Vagina (tissue), 2 donors: Measurements from ENCODE around the gene SLC10A3. TPM values are rescaled to one million over a fixed set of nuclear protein-coding genes. Genes with fewer than 3 reads are reported as not detected.

Experiments
- DNase-seq, 2 donors: peaks; one replicate each; pipeline ENCODE4 v3.0.0-alpha.2; 2017; ENCODE audit errors: extremely low spot score in 2 of 2
- H3K27ac ChIP-seq: fragments of 200-600 bp; sonication (generic); one replicate; pipeline ENCODE4 v1.5.1; 2019
- H3K27me3 ChIP-seq: fragments of 200-600 bp; sonication (generic); one replicate; pipeline ENCODE4 v1.5.1; 2019
- H3K36me3 ChIP-seq, 2 donors: fragments of 200-600 bp; sonication (generic); one replicate each; pipeline ENCODE4 v1.5.1; 2017 to 2019
- H3K4me1 ChIP-seq: fragments of 200-600 bp; sonication (generic); one replicate; pipeline ENCODE4 v1.5.1; 2019
- H3K4me3 ChIP-seq, 2 donors: fragments of 200-600 bp; sonication (generic); 1 replicate in 1 of 2; 2 replicates in 1 of 2; pipeline ENCODE4 v1.5.1; 2016 to 2019
- H3K9me3 ChIP-seq: fragments of 200-600 bp; sonication (generic); one replicate; pipeline ENCODE4 v1.5.1; 2019
- POLR2A ChIP-seq, 2 donors: fragments of 450-650 bp; IDR thresholded peaks; one replicate each; pipeline ENCODE4 v1.6.1; 2017; ENCODE audit warnings: antibody characterized with exemption in 2 of 2, mild to moderate bottlenecking in 2 of 2, moderate library complexity in 2 of 2
- POLR2AphosphoS5 ChIP-seq, 2 donors: sonication (generic); formaldehyde crosslinking; IDR thresholded peaks; one replicate each; pipeline ENCODE4 v1.9.0; 2017; ENCODE audit warnings: antibody characterized with exemption in 2 of 2, mild to moderate bottlenecking in 2 of 2, low read depth in 1 of 2; ENCODE audit not compliant: insufficient read depth in 1 of 2
- intact Hi-C: fragments of 100-400 bp; cut with DNase I; formaldehyde crosslinking; loops from one replicate; pipeline ENCODE4 v1.15.1; 2023
- total RNA-seq: library from RNA; depleted of rRNA; stranded (reverse); fragments of >200 nt; gene quantifications from one replicate; pipeline ENCODE4 v1.2.3, GENCODE V29; 2016
- TF ChIP-seq, protein P1 (sequence below), 3 experiments: fragments of 450-650 bp in 2 of 3; fragments of 200-600 bp in 1 of 3; sonication (generic) in 1 of 3; IDR thresholded peaks; one replicate each; pipeline ENCODE4 v1.5.1; 2017 to 2019; ENCODE audit warnings: antibody characterized with exemption in 3 of 3, mild to moderate bottlenecking in 2 of 3, moderate library complexity in 2 of 3

SLC10A3 gene
- total RNA-seq, 1 donor from 2014 or later = 28.2 TPM

DNA sequence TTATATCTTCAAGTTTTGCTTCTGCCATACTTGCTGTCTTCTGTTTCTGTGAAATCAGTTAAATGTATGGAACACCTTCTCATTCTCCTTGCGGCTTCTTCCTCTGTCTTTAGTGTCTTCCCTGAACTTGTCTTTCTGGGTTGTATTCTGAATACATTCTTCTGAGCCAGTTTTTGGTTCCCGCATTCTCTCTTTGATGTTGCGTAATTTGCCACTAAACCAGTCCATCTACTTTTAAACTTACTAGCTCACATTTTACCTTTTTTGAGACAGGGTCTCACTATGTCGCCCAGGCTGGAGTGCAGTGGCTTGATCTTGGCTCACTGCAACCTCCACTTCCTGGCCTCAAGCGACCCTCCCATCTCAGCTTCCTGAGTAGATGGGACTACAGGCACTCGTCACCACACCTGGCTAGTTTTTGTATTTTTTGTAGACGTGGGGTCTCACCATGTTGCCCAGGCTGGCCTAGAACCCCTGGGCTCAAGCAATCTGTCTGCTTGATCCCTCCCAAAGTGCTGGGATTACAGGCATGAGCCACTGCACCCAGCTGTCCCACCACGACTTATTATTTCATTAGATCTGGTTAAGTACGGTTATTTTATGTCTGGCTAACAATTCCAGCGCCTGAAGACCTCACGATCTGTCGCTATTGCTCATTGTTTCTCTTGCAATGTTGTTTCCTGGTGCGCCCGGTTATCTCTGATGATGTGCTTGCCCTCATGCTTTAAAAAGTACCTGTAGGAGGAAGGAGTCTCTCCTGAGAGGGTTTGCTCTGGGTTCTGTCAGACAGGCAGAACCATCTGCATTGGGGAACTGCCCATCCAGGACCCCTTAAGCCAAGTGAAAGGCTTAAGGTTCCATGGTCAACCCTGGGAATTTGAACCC is 35.4 kb upstream of the SLC10A3 start:
- H3K27me3 ChIP-seq = no peaks in the 10 kb centered on the region
- intact Hi-C loops = no loop called here
- TF ChIP-seq POLR2A (IDR thresholded peaks at IDR 0.05) = no peak
- TF ChIP-seq, protein P1, sequence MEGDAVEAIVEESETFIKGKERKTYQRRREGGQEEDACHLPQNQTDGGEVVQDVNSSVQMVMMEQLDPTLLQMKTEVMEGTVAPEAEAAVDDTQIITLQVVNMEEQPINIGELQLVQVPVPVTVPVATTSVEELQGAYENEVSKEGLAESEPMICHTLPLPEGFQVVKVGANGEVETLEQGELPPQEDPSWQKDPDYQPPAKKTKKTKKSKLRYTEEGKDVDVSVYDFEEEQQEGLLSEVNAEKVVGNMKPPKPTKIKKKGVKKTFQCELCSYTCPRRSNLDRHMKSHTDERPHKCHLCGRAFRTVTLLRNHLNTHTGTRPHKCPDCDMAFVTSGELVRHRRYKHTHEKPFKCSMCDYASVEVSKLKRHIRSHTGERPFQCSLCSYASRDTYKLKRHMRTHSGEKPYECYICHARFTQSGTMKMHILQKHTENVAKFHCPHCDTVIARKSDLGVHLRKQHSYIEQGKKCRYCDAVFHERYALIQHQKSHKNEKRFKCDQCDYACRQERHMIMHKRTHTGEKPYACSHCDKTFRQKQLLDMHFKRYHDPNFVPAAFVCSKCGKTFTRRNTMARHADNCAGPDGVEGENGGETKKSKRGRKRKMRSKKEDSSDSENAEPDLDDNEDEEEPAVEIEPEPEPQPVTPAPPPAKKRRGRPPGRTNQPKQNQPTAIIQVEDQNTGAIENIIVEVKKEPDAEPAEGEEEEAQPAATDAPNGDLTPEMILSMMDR (IDR thresholded peaks at IDR 0.05) = no peak
- no peak for TF ChIP-seq POLR2AphosphoS5 (IDR thresholded peaks at IDR 0.05; ENCODE audit: insufficient read depth in 1 of 2, low read depth in 1 of 2)
- no peak for DNase-seq
- H3K27ac ChIP-seq = peak overlapping the region; percentile 54
- no peak overlapping the region for H3K4me3 ChIP-seq
- H3K36me3 ChIP-seq = no peaks in the 10 kb centered on the region
- no peaks in the 10 kb centered on the region for H3K9me3 ChIP-seq
- H3K4me1 ChIP-seq = no peaks in the 10 kb centered on the region

DNA sequence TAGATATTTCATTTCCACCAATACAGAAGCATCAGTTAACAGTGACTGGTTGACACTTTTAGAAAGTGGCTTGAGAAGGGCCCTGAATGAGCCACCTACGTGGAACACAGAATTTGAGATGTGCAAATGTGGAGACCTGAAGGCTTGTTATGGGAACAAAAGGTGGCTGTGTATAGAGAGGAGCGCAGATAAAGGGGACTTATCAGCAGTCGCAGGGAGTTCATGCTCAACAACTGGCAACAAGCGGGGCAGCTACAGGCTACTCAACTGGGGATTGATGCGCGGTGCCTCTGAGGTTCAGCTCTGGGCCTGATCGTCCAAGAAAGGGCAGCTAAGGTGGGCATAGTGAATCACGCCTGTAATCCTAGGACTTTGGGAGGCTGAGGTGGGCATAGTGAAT is 29.0 kb upstream of the SLC10A3 start:
- TF ChIP-seq, protein P1 (IDR thresholded peaks at IDR 0.05) = no peak
- TF ChIP-seq POLR2A (IDR thresholded peaks at IDR 0.05) (no peak), POLR2AphosphoS5 (IDR thresholded peaks at IDR 0.05; ENCODE audit: insufficient read depth in 1 of 2, low read depth in 1 of 2) (no peak)
- Histone ChIP-seq H3K36me3 (no peaks in the 10 kb centered on the region), H3K4me3 (no peak overlapping the region), H3K9me3 (no peaks in the 10 kb centered on the region), H3K27ac (no peak overlapping the region), H3K27me3 (no peaks in the 10 kb centered on the region), H3K4me1 (no peaks in the 10 kb centered on the region)
- intact Hi-C loops = loop anchor here (5.0 kb wide), 1 partner anchor 42 kb away; the partner anchor contains the start of gene LAGE3
- no peak for DNase-seq

DNA sequence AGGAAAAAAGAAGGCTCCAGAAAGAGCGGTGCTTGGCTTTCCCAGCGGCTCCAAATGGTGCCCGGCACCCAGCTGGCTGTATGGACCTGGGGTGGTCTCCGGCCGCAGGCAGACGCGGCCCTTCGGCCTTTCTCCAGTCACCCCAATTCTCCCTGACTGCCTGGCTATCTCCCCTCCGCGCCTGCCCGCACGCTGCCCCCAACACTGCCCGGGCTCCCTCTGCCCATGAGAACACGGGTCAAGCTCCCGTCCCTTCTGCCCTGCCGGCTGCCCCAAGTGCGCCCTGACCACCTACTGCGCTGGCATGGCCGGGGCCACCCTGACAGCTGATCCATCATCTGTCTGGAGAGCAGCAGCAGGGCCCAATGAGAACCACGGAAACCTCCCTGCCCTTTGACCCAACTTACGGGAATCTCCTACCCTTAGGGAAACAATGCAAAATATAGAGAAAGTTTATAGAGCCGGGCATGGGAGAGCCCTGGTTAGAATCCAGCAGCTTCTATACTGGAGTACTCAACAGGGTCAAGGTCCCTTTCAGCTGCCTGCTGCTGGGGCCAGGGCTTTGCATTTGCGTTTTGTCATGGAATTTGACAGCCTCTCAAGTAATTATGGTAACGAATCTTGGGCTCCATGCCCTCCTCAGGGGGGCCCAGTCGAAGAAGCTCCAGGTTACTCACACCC is 26.8 kb upstream of the SLC10A3 start:
- peak overlapping the region; percentile 82 for H3K27ac ChIP-seq
- H3K9me3 ChIP-seq = no peaks in the 10 kb centered on the region
- no peak for DNase-seq
- H3K27me3 ChIP-seq = no peaks in the 10 kb centered on the region
- intact Hi-C loops = loop anchor here (5.0 kb wide), 1 partner anchor 40 kb away; the partner anchor contains the start of gene LAGE3
- H3K4me3 ChIP-seq = peak overlapping the region; percentile 31 to 62
- no peaks in the 10 kb centered on the region for H3K36me3 ChIP-seq
- no peaks in the 10 kb centered on the region for H3K4me1 ChIP-seq
- TF ChIP-seq, protein P1 (IDR thresholded peaks at IDR 0.05) = no peak
- TF ChIP-seq POLR2A (IDR thresholded peaks at IDR 0.05) = no peak
- TF ChIP-seq POLR2AphosphoS5 (IDR thresholded peaks at IDR 0.05; ENCODE audit: insufficient read depth in 1 of 2, low read depth in 1 of 2) = no peak

DNA sequence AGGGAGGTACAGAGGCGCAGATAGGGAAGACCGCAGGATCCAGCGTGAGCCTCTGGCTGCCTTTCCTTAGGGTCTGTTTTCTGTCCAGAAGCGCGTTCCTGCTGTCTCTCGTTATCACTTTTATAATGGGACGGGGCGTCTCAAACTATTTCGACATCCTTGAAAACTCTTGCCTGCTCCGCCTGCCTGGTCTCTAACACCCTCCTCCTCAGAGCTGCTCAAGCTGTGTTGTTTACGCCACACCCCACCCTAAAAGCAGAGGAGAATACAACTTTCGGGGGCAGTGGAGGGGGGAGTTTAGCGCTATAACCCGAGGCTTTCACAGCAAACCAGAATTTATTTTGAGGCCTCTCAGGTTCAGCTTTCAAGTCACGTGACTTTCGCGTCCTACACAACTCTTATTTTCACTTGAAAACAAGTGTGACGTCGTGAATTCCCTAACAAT is 26.2 kb upstream of the SLC10A3 start:
- intact Hi-C loops = loop anchor here (5.0 kb wide), 1 partner anchor 39 kb away; the partner anchor contains the start of gene LAGE3
- DNase-seq = no peak
- peak overlapping the region; percentile 82 for H3K27ac ChIP-seq

More for the DNA sequence above, 26.2 kb upstream of the SLC10A3 start:
- Histone ChIP-seq H3K36me3 (no peaks in the 10 kb centered on the region), H3K4me3 (peak overlapping the region; percentile 31 to 62), H3K27me3 (no peaks in the 10 kb centered on the region), H3K4me1 (no peaks in the 10 kb centered on the region), H3K9me3 (no peaks in the 10 kb centered on the region)
- TF ChIP-seq POLR2A (IDR thresholded peaks at IDR 0.05) = no peak
- peak in 1 of 2 donors; percentile 12 for TF ChIP-seq POLR2AphosphoS5 (IDR thresholded peaks at IDR 0.05; ENCODE audit: insufficient read depth in 1 of 2, low read depth in 1 of 2)
- TF ChIP-seq, protein P1 (IDR thresholded peaks at IDR 0.05) = no peak
